Erythroblast (primary cell): ENCODE measurements around the gene GUCD1.

ENCODE experiments used
- DNase-seq, 2 experiments: peaks; one replicate each; lab custom pipeline; 2025; lab: John Stamatoyannopoulos, UW
- POLR2A ChIP-seq: IDR thresholded peaks from 2 replicates; pipeline ENCODE4 v1.6.1; 2011; ENCODE audit warnings: mild to moderate bottlenecking, low read length

The GUCD1 gene

GRCh38 chr22:24492391-24492790 lies 62.5 kb downstream of the GUCD1 start:
- DNase-seq: no peak
- no peak for TF ChIP-seq POLR2A
